Neural cell (in vitro differentiated cells): Measurements from ENCODE around the gene PSENEN. TPM values are rescaled to one million over a fixed set of nuclear protein-coding genes. Genes with fewer than 3 reads are reported as not detected.

ENCODE experiments used
- H2AFZ ChIP-seq: fragments of 200-600, 300-800 bp; sonication (generic), shearing (Covaris generic); 2 replicates; pipeline ENCODE4 v1.6.0; 2014; ENCODE audit warnings: low read depth, mild to moderate bottlenecking, antibody characterized with exemption, low read length, moderate library complexity
- H3F3A ChIP-seq: fragments of 200-600 bp; shearing (Covaris generic); 2 replicates; pipeline ENCODE4 v1.6.1; 2016; ENCODE audit warnings: mild to moderate bottlenecking, moderate library complexity, mixed read lengths, antibody characterized with exemption, low read length; ENCODE audit not compliant: insufficient read depth, poor library complexity, severe bottlenecking
- H3K27ac ChIP-seq: fragments of 200-600, 300-800 bp; sonication (generic), shearing (Covaris generic); 2 replicates; pipeline ENCODE4 v1.5.1; 2014; ENCODE audit warnings: mild to moderate bottlenecking, low read length, moderate library complexity
- H3K27me3 ChIP-seq: fragments of 300-800, 200-600 bp; sonication (generic), shearing (Covaris generic); 2 replicates; pipeline ENCODE4 v1.6.0; 2014; ENCODE audit warnings: mild to moderate bottlenecking, low read depth, low read length, moderate library complexity; ENCODE audit not compliant: insufficient read depth
- H3K36me3 ChIP-seq: fragments of 300-800, 200-600 bp; sonication (generic), shearing (Covaris generic); 2 replicates; pipeline ENCODE4 v1.5.1; 2014; ENCODE audit warnings: mild to moderate bottlenecking, antibody characterized with exemption, low read length, moderate library complexity; ENCODE audit not compliant: insufficient read depth
- H3K4me2 ChIP-seq: fragments of 300-800, 200-600 bp; sonication (generic), shearing (Covaris generic); 2 replicates; pipeline ENCODE4 v1.6.0; 2014; ENCODE audit warnings: mild to moderate bottlenecking, low read length
- H3K4me3 ChIP-seq: fragments of 300-800, 200-600 bp; sonication (generic), shearing (Covaris generic); 2 replicates; pipeline ENCODE4 v1.5.1; 2014; ENCODE audit warnings: mild to moderate bottlenecking, low read length, moderate library complexity
- H3K79me2 ChIP-seq: fragments of 200-600 bp; shearing (Covaris generic); replicated peaks from 2 replicates; pipeline ENCODE4 v1.6.0; 2014; ENCODE audit warnings: mild to moderate bottlenecking, low read length, moderate library complexity; ENCODE audit not compliant: insufficient read depth
- H3K9ac ChIP-seq: fragments of 300-800, 200-600 bp; sonication (generic), shearing (Covaris generic); 2 replicates; pipeline ENCODE4 v1.6.1; 2016; ENCODE audit warnings: mild to moderate bottlenecking, low read length, mixed read lengths
- H3K9me2 ChIP-seq: fragments of 200-600 bp; shearing (Covaris generic); 2 replicates; pipeline ENCODE4 v1.6.1; 2016; ENCODE audit warnings: mild to moderate bottlenecking, low read length, mixed read lengths; ENCODE audit not compliant: insufficient read depth
- H3K9me3 ChIP-seq: fragments of 200-600, 300-800 bp; sonication (generic), shearing (Covaris generic); 2 replicates; pipeline ENCODE4 v1.6.1; 2016; ENCODE audit warnings: mild to moderate bottlenecking, mixed run types, low read length, moderate library complexity, mixed read lengths
- H4K20me1 ChIP-seq: fragments of 200-600 bp; shearing (Covaris generic); 2 replicates; pipeline ENCODE4 v1.6.1; 2016; ENCODE audit warnings: mild to moderate bottlenecking, mixed run types; ENCODE audit not compliant: insufficient read depth
- EP300 ChIP-seq: fragments of 450-650 bp; conservative IDR thresholded peaks from 2 replicates; pipeline ENCODE4 v1.6.1; 2014; ENCODE audit warnings: antibody characterized with exemption, mild to moderate bottlenecking, moderate library complexity; ENCODE audit not compliant: poor library complexity, severe bottlenecking
- EZH2 ChIP-seq: fragments of 200-600, 300-800 bp; shearing (Covaris generic), sonication (generic); IDR thresholded peaks from 2 replicates; pipeline ENCODE4 v1.6.1; 2014; ENCODE audit warnings: antibody characterized with exemption, low read length, borderline replicate concordance, mild to moderate bottlenecking; ENCODE audit not compliant: insufficient read depth, poor library complexity, severe bottlenecking
- MXI1 ChIP-seq: fragments of 450-650 bp; conservative IDR thresholded peaks from 2 replicates; pipeline ENCODE4 v1.6.1; 2014; ENCODE audit warnings: antibody characterized with exemption, mild to moderate bottlenecking; ENCODE audit not compliant: poor library complexity, severe bottlenecking
- POLR2AphosphoS5 ChIP-seq: IDR thresholded peaks from 2 replicates; pipeline ENCODE4 v1.6.1; 2012
- RAD21 ChIP-seq: fragments of 450-650 bp; conservative IDR thresholded peaks from 2 replicates; pipeline ENCODE4 v1.6.1; 2014; ENCODE audit warnings: antibody characterized with exemption, mild to moderate bottlenecking, moderate library complexity
- SMC3 ChIP-seq: fragments of 450-650 bp; conservative IDR thresholded peaks from 2 replicates; pipeline ENCODE4 v1.6.1; 2014; ENCODE audit warnings: antibody characterized with exemption, mild to moderate bottlenecking, moderate library complexity; ENCODE audit not compliant: poor library complexity
- TAF1 ChIP-seq: IDR thresholded peaks from 2 replicates; pipeline ENCODE4 v1.6.1; 2012; ENCODE audit warnings: low read depth
- polyA plus RNA-seq: library from polyadenylated mRNA; depleted of rRNA; stranded (reverse); fragments of >200 nt; gene quantifications from 2 replicates; pipeline ENCODE4 v1.2.3, GENCODE V29; 2014
- TF ChIP-seq, protein P1 (sequence below): fragments of 450-650 bp; IDR thresholded peaks from 2 replicates; pipeline ENCODE4 v1.5.1; 2014; ENCODE audit warnings: antibody characterized with exemption, mild to moderate bottlenecking, moderate library complexity; ENCODE audit not compliant: poor library complexity, severe bottlenecking
- TF ChIP-seq, protein P2 (sequence below): IDR thresholded peaks from 2 replicates; pipeline ENCODE4 v1.6.1; 2012; ENCODE audit warnings: borderline replicate concordance

PSENEN gene
- polyA plus RNA-seq, 1 donor from 2014 or later: 46.2 TPM

DNA sequence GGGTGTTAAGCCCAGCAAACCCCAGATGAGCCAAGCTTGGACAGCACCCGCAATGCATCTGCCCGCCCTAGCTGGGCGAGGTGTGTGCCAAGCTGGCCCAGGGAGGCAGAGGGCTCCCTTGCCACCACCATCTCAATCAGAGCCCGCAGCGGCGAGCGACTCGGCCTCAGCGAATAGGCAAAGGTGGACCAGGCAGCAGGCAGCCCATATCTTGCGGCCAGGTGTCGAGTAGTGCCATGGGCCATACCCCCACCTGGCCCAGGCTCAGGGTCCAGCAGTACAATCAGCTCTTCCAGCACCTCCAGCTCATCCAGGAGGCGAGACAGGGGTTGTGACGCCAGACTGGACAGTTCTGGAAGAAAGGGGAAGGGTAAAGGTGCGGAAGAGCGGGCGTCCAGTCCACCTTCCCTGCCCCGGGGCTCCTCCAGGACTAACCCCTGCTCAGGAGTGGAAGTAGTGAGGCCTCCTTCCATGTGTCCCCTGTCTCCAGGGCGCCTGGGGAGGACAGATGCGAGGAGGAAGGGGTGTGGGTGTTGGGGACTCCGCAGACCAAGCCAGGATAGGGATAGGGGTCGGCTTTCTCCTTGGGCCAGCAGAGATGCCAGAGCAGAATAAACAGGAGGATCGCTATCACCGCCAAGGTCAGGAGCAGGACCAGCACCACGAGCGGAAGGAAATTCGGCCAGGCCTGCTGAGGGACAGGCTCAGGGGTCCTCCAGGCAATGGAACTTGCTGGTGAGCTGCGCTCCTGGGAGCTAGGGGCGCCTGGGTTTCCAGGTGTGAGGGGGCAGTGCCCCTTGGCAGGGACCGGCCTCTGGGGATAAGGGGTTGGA, 6.0 kb upstream of the PSENEN start:
- no peak overlapping the region for H2AFZ ChIP-seq
- no peaks in the 10 kb centered on the region for H3K9me2 ChIP-seq
- no peaks in the 10 kb centered on the region for H3K27me3 ChIP-seq
- H3K9me3 ChIP-seq: no peaks in the 10 kb centered on the region
- H3K27ac ChIP-seq: no peak overlapping the region
- H3K4me3 ChIP-seq: peak overlapping the region; percentile 69
- H4K20me1 ChIP-seq: no peaks in the 10 kb centered on the region
- no peaks in the 10 kb centered on the region for H3K36me3 ChIP-seq
- peak overlapping the region; percentile 68 for H3K4me2 ChIP-seq
- H3K9ac ChIP-seq: no peak overlapping the region
- no peak for TF ChIP-seq MXI1
- H3F3A ChIP-seq: no peaks in the 10 kb centered on the region
- H3K79me2 ChIP-seq: no peaks in the 10 kb centered on the region

GRCh38 chr19:35740108-35740422, 5.4 kb upstream of the PSENEN start:
- Histone ChIP-seq H3K27ac (no peak overlapping the region), H3K27me3 (no peaks in the 10 kb centered on the region), H3K36me3 (no peaks in the 10 kb centered on the region), H3F3A (no peaks in the 10 kb centered on the region), H3K9me2 (no peaks in the 10 kb centered on the region), H3K4me3 (peak overlapping the region; percentile 69), H4K20me1 (no peaks in the 10 kb centered on the region), H3K9me3 (no peaks in the 10 kb centered on the region), H3K9ac (peak overlapping the region; percentile 42), H3K79me2 (no peaks in the 10 kb centered on the region), H2AFZ (no peak overlapping the region), H3K4me2 (peak overlapping the region; percentile 68)
- TF ChIP-seq TAF1 (no peak), MXI1 (no peak), EZH2 (no peak), EP300 (no peak), SMC3 (no peak), POLR2AphosphoS5 (no peak), RAD21 (no peak)
- TF ChIP-seq, protein P1, sequence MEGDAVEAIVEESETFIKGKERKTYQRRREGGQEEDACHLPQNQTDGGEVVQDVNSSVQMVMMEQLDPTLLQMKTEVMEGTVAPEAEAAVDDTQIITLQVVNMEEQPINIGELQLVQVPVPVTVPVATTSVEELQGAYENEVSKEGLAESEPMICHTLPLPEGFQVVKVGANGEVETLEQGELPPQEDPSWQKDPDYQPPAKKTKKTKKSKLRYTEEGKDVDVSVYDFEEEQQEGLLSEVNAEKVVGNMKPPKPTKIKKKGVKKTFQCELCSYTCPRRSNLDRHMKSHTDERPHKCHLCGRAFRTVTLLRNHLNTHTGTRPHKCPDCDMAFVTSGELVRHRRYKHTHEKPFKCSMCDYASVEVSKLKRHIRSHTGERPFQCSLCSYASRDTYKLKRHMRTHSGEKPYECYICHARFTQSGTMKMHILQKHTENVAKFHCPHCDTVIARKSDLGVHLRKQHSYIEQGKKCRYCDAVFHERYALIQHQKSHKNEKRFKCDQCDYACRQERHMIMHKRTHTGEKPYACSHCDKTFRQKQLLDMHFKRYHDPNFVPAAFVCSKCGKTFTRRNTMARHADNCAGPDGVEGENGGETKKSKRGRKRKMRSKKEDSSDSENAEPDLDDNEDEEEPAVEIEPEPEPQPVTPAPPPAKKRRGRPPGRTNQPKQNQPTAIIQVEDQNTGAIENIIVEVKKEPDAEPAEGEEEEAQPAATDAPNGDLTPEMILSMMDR: no peak
- TF ChIP-seq, protein P2, sequence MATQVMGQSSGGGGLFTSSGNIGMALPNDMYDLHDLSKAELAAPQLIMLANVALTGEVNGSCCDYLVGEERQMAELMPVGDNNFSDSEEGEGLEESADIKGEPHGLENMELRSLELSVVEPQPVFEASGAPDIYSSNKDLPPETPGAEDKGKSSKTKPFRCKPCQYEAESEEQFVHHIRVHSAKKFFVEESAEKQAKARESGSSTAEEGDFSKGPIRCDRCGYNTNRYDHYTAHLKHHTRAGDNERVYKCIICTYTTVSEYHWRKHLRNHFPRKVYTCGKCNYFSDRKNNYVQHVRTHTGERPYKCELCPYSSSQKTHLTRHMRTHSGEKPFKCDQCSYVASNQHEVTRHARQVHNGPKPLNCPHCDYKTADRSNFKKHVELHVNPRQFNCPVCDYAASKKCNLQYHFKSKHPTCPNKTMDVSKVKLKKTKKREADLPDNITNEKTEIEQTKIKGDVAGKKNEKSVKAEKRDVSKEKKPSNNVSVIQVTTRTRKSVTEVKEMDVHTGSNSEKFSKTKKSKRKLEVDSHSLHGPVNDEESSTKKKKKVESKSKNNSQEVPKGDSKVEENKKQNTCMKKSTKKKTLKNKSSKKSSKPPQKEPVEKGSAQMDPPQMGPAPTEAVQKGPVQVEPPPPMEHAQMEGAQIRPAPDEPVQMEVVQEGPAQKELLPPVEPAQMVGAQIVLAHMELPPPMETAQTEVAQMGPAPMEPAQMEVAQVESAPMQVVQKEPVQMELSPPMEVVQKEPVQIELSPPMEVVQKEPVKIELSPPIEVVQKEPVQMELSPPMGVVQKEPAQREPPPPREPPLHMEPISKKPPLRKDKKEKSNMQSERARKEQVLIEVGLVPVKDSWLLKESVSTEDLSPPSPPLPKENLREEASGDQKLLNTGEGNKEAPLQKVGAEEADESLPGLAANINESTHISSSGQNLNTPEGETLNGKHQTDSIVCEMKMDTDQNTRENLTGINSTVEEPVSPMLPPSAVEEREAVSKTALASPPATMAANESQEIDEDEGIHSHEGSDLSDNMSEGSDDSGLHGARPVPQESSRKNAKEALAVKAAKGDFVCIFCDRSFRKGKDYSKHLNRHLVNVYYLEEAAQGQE: no peak
